GM19239 (cell line): ENCODE results near the gene CDS1.

Experiments
- DNase-seq: peaks from one replicate; pipeline ENCODE4 v3.0.0; 2011; ENCODE audit warnings: low spot score; ENCODE audit not compliant: insufficient read length
- FAIRE-seq: peaks from 2 replicates; lab custom pipeline; 2011; peaks lifted over from hg19 to GRCh38; lab: Jason Lieb, UNC

The CDS1 gene

DNA sequence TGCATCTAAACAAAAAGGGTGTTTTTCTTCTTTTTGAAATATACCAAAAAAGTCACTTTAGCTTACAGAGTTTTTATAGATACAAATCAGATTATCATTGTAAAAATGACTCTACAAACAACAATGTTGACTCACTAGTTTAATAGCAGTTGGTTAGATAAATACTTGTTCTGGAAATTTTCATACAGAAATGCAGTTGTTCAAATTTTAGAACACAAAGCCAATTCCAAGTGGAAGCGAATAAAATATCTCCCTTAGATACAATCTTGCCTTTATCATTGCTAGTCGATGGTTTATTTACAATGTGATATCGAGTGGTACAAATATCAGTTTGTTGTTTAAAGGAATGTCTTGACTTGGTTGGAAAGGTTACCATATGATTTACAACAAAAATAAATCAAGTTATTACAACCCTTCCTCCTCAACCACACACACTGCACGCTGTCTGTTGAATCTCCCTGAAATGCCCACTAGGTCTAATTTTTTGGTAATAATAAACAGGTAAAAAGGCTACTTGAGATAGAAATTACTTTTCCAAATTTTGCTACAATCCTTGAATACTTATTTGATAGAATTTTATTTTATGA, 114.8 kb downstream of the CDS1 start:
- no peak for DNase-seq
- FAIRE-seq = no peak

GRCh38 chr4:84699001-84699671, 116.2 kb downstream of the CDS1 start:
- no peak for DNase-seq
- no peak for FAIRE-seq
